GM19397 (cell line): ENCODE measurements around the gene ANP32B.

Experiments used
- ATAC-seq: cut with Tn5 transposase; IDR thresholded peaks from one replicate; pipeline ENCODE4 v1.9.1; 2021; ENCODE audit warnings: mild to moderate bottlenecking, moderate library complexity; ENCODE audit not compliant: unreplicated experiment

Gene ANP32B

DNA sequence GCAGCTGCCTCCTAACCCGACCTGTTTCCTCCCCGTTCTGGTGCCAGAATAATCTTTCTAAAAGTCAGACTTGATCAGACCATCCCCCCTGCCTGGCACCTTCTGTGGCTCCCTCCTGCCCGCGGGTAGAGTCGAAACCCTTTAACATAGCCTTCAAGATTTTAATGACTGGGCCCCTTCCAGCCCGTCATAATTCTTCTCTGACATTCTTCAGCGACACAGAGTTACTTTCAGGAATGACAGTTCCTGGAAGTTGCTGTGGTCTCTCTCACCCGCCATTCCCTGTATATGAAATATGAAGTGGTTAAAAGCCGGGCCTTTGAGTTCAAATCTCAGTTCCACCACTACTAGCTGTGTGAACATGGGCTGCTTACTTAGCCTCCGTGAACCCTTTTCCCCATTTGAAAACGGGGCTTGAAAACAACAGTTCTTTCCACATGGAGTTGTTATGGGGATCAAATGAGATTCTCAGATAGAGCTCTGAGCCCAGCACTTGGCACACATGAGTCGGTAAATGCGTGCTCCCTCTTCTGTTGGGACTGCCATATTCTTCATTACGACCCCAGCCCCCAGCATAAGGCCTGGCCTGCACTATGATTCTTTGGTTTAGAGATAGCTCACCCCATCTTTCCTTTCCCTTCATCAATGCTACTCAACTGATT is 74.1 kb downstream of the ANP32B start:
- ATAC-seq, result no peak

DNA sequence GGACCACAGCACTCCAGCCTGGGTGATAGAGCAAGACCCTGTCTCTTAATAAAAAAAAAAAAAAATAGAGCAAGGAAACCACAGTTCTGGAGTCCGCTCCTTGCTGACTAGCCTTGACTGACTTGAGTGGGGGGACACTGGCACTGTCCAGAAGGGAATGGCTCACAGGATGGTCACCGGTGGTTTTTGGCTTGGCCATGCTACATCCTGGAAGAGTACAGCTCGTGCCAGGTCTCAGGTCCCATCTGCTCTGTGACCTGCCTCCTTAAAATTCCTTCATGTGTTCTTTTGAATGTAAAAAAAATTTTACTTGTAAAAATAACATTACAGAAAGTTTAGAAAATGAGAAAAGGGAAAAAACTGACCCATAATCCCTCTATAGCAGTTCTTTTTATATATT is 79.0 kb downstream of the ANP32B start:
- ATAC-seq, result no peak

DNA sequence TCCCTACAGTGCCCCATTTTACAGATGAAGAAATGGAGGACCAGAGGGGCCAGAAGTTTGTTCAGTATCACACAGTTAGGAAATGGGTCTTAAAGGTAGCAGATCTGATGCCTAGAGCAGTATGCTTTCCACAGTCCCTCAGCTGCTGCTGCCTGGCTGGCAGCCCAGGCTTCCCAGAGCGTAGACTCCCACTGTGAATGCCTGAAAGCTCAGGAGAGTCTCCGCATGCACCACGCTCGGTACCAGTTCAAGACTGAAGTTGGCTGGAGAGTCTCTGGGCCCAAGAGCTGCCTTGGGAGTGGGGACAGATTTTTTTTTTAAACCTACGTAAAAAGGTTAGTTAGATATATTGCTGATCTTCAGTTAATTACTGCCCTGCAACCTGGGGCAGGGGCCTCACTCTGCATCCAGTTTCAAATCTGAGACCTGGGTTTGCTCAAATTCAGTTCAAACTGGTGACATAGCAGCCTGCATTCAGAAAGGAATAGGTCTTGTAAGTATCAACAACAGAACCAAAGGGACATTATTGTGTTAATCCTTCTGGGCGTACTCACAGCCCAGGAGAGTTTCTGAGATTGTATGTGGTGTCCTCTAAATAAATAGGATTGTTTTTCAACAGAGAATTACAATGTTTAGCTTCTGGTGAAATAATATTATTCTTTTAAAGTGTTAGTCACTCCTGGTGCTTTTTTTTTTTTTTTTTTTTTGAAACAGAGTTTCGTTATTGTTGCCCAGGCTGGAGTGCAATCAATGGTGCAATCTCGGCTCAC is 81.7 kb downstream of the ANP32B start:
- no peak for ATAC-seq
